ENCODE measurements around the gene CYTH4.

- TF ChIP-seq USF2 (IDR thresholded peaks at IDR 0.05; ENCODE audit: borderline replicate concordance, low read depth, low read length) (no peak), EP300 (IDR thresholded peaks at IDR 0.05; ENCODE audit: borderline replicate concordance in 1 of 2, control insufficient read depth in 1 of 2, low read depth in 2 of 2, low read length in 2 of 2) (no peak), JUNB (IDR thresholded peaks at IDR 0.05) (no peak)
These were observed 49.7 kb downstream of the CYTH4 start for GRCh38 chr22:37331856-37332536.

Data from GM12878 (cell line).